Mononuclear cell (primary cell): ENCODE results near the gene CYRIA. TPM values are rescaled to one million over a fixed set of nuclear protein-coding genes. Genes with fewer than 3 reads are reported as not detected.

Experiments
- H3K27me3 ChIP-seq: 2 replicates; pipeline ENCODE4 v1.6.0; 2011; ENCODE audit warnings: low read length, control low read depth; ENCODE audit not compliant: insufficient read depth
- H3K4me1 ChIP-seq: 2 replicates; pipeline ENCODE4 v1.5.1; 2011; ENCODE audit warnings: mild to moderate bottlenecking, low read length, control low read depth; ENCODE audit not compliant: insufficient read depth
- H3K4me3 ChIP-seq: 2 replicates; pipeline ENCODE4 v1.5.1; 2011; ENCODE audit warnings: mild to moderate bottlenecking, low read length, moderate library complexity
- H3K9me3 ChIP-seq: 2 replicates; pipeline ENCODE4 v1.5.1; 2011; ENCODE audit warnings: low read depth, mild to moderate bottlenecking, control low read depth, low read length
- total RNA-seq: library from RNA; depleted of rRNA; stranded (reverse); fragments of >200 nt; gene quantifications from one replicate; pipeline ENCODE4 v1.2.3, GENCODE V29; 2012

The CYRIA gene
- total RNA-seq, 1 donor = 63.3 TPM

DNA sequence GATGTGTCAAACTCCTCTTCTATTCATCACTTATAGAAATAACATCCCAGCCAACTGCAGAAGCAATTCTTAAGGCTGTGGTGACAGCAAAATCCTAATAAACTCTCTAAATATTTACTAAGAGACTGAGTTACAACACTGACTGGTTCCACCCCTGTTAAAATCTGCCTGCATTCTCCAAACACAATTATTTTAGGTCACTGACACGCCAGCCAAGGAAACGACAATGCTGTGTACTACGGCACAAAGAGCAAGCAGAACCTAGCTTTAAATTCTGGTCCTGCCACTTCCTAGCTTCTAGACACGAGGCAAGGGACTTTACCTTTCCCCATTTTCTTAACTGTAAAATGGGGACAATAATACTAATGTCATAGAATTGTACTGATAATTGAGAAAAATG lies 4.1 kb downstream of the CYRIA start:
- peaks cover 85% of the 10 kb centered on the region for H3K4me1 ChIP-seq
- H3K9me3 ChIP-seq = no peaks in the 10 kb centered on the region
- no peak overlapping the region for H3K4me3 ChIP-seq
- H3K27me3 ChIP-seq = no peaks in the 10 kb centered on the region

- Histone ChIP-seq H3K27me3 (no peaks in the 10 kb centered on the region), H3K4me1 (peaks cover 88% of the 10 kb centered on the region), H3K9me3 (no peaks in the 10 kb centered on the region), H3K4me3 (no peak overlapping the region)
Observed at GRCh38 chr2:16660556-16660955, 5.1 kb downstream of the CYRIA start.

- no peaks in the 10 kb centered on the region for H3K27me3 ChIP-seq
- H3K4me1 ChIP-seq = peaks cover 91% of the 10 kb centered on the region
- no peak overlapping the region for H3K4me3 ChIP-seq
- H3K9me3 ChIP-seq = no peaks in the 10 kb centered on the region
Observed at GRCh38 chr2:16660114-16660513, 5.5 kb downstream of the CYRIA start.

DNA sequence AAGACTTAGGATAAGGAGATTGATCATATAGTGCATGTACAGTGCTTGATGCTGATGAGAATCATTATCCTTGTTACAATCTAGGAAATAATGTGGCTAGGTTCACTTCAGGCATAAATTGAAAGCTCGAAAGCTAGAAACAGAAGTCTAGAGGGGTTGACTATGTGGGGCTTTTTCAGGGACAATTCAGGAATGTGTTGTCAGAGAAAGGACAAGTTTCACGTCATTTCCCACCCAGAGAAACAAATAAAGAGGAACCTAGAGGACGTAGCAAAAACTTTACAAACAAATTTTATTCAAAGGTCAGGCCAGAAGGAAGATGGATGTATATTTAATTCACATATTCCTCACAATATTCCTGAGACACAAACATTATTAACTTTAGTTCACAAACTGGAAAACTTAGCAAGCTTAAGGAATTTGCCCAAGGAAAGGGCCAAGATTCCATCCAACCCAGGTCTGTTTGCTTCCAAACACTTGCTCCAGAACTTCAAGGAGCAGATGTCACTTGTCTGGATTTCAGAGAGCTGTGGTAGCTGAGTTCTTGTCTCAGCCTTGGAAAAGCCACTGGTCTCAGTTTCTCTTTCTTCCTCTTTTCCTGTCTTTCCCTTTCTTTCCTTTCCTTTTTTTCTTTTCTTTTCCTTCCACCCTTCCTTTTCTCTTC lies 7.4 kb downstream of the CYRIA start:
- H3K4me1 ChIP-seq = peaks cover 91% of the 10 kb centered on the region
- H3K9me3 ChIP-seq = no peaks in the 10 kb centered on the region
- no peak overlapping the region for H3K4me3 ChIP-seq
- H3K27me3 ChIP-seq = no peaks in the 10 kb centered on the region

DNA sequence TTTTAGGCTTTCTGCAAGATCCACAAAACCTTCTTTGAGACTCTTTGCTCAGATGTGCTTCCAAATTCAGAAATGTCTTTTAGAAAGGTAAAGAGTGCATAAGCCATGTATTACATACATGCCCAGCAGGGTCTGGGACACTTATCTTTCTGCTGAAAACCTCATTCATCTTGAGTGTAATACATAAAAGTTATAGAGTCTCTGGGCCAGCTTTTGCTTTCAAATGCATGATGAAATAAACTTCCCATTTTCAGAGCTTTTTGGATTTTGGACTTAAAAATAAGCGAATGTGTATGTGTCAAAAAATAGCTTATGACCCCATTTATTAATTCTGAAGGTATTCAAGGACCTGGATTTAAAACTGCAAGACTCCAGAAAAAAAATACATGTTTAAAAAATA lies 8.0 kb downstream of the CYRIA start:
- Histone ChIP-seq H3K4me1 (peaks cover 91% of the 10 kb centered on the region), H3K4me3 (no peak overlapping the region), H3K9me3 (no peaks in the 10 kb centered on the region), H3K27me3 (no peaks in the 10 kb centered on the region)

- H3K27me3 ChIP-seq = no peaks in the 10 kb centered on the region
- H3K4me1 ChIP-seq = peaks cover 92% of the 10 kb centered on the region
- H3K9me3 ChIP-seq = no peaks in the 10 kb centered on the region
- H3K4me3 ChIP-seq = no peak overlapping the region
Observed at GRCh38 chr2:16656784-16657391, 8.7 kb downstream of the CYRIA start.

DNA sequence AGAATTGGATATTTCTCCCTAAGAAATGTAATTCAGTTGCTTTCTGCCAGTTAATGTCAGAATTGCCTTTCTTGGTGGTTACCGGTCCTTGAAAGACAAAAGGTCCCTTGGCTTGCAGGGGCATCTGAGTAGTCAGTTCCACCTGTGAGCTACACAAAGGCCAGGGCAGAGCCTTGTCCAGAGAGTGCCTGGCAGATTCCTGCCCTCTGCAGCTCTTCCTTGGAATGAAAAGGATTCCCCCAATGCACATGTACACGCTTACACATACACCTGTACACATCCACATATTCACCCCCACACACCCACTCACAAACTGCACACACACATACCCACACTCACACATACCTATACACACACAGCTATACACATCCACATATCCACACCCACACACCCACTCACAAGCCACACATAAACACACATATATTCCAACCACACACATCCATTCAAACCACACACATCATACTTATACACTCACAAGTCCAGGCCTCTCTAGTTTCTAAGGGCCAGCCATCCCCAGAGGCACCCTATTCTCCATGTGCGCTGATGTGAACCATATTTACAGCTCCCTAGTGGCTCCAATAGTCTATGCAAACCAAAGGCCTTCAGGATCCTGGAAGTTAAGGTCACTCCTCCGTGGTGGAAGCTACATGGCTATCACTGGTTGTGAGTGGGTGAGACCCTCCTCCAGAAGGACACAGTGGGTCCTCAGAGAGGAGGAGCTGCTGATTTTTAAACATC lies 9.6 kb downstream of the CYRIA start:
- H3K4me1 ChIP-seq = peaks cover 100% of the 10 kb centered on the region
- no peaks in the 10 kb centered on the region for H3K27me3 ChIP-seq
- H3K9me3 ChIP-seq = no peaks in the 10 kb centered on the region
- no peak overlapping the region for H3K4me3 ChIP-seq

GRCh38 chr2:16655445-16655837 lies 10.2 kb downstream of the CYRIA start:
- Histone ChIP-seq H3K9me3 (no peaks in the 10 kb centered on the region), H3K27me3 (no peaks in the 10 kb centered on the region), H3K4me1 (peaks cover 100% of the 10 kb centered on the region), H3K4me3 (no peak overlapping the region)

DNA sequence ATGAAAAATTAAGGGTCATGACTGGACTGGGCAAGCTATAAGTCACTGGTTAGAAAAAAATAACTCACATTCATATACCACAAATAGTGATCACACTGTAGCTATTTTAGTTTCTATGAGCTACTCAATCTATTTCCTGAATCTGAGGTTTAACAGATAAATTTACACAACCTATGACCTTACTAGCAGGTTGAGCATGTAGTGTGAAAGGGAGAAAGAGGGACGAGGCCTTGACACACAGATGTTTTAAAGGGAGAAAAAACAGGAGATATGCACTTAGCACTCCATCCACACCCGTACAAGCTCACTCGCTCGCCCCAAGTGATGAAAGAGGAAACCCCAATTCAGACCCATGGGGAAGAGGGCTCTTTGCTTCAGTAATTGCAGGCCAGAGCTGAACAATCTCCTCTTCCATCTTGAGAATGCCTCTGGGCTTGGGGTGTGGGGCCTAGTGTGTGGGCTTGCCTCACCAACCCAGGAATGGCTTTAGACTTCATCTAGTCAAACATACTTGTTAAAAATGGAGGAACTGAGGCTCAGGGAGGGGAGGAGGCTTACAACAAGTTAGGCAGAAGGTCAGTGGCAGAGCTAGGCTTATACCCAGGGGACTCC lies 10.7 kb downstream of the CYRIA start:
- H3K9me3 ChIP-seq = no peaks in the 10 kb centered on the region
- no peak overlapping the region for H3K4me3 ChIP-seq
- no peaks in the 10 kb centered on the region for H3K27me3 ChIP-seq
- peaks cover 100% of the 10 kb centered on the region for H3K4me1 ChIP-seq

- no peak overlapping the region for H3K4me3 ChIP-seq
- H3K27me3 ChIP-seq = no peaks in the 10 kb centered on the region
- no peaks in the 10 kb centered on the region for H3K9me3 ChIP-seq
- H3K4me1 ChIP-seq = peaks cover 98% of the 10 kb centered on the region
Observed at GRCh38 chr2:16653799-16654198, 11.8 kb downstream of the CYRIA start.

- Histone ChIP-seq H3K9me3 (no peaks in the 10 kb centered on the region), H3K27me3 (no peaks in the 10 kb centered on the region), H3K4me3 (no peak overlapping the region), H3K4me1 (peaks cover 90% of the 10 kb centered on the region)
Observed at GRCh38 chr2:16653083-16653375, 12.6 kb downstream of the CYRIA start.

DNA sequence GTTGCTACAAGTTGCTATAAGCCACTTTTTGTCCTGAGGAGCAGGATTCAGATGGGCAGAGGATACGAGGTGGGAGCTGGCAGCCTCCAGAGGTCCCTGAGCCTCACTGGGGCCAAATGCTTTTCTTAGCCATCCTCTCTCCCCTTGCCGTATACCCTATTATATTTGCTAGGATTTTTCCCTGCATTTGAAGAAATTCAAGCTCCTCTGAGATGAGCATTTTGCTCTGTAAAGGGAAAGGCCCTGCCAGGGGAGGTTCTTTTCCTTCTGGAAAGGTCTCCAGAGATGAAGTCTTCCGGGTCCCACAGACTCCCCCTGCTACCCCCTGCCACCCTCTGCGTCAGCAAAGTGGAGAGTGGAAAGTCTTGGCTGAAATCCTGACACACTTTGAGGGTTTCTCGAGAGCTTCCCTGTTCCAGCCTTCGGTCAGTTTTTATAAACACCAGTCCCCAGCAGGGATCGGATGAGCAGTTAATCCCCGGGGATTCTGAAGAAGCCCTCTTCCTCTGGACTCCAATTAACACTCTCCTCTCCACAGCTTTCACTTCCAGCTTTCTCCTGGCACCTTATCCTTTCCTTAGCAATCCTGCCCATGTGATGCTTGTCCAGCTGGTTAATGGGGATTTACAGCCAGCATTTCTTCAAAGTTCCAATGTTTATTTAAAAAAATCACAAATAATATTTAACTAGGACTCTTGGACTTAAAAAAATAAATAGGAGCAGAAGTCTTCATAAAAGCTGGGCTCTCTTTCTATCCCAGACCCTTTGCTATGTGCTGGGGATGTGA lies 13.1 kb downstream of the CYRIA start:
- Histone ChIP-seq H3K27me3 (no peaks in the 10 kb centered on the region), H3K4me3 (no peak overlapping the region), H3K9me3 (no peaks in the 10 kb centered on the region), H3K4me1 (peaks cover 84% of the 10 kb centered on the region)

- H3K4me3 ChIP-seq = no peak overlapping the region
- peaks cover 68% of the 10 kb centered on the region for H3K4me1 ChIP-seq
Observed at GRCh38 chr2:16650287-16651249, 15.1 kb downstream of the CYRIA start.

More at GRCh38 chr2:16650287-16651249, 15.1 kb downstream of the CYRIA start:
- Histone ChIP-seq H3K9me3 (no peaks in the 10 kb centered on the region), H3K27me3 (no peaks in the 10 kb centered on the region)
